Esophagus muscularis mucosa (tissue), 4 donors: ENCODE measurements around the gene MAPK8. TPM values are rescaled to one million over a fixed set of nuclear protein-coding genes. Genes with fewer than 3 reads are reported as not detected.

Experiments
- DNase-seq: peaks from one replicate; pipeline ENCODE4 v3.0.0-alpha.2; 2017; ENCODE audit errors: extremely low spot score
- H3K27ac ChIP-seq, 4 donors: fragments of 200-600 bp; sonication (generic); replicated peaks in 1 of 4; 1 replicate in 3 of 4; 2 replicates in 1 of 4; pipeline ENCODE4 v1.5.1; 2016 to 2019; ENCODE audit warnings: mild to moderate bottlenecking in 1 of 4
- H3K27me3 ChIP-seq, 4 donors: fragments of 200-600 bp; sonication (generic); one replicate each; pipeline versions ENCODE4 v1.5.1 to v1.6.0; 2016 to 2019
- H3K36me3 ChIP-seq, 4 donors: fragments of 200-600 bp; sonication (generic); one replicate each; pipeline ENCODE4 v1.5.1; 2016 to 2019
- H3K4me1 ChIP-seq, 4 donors: fragments of 200-600 bp; sonication (generic); one replicate each; pipeline ENCODE4 v1.5.1; 2016 to 2019
- H3K4me3 ChIP-seq, 4 donors: fragments of 200-600 bp; sonication (generic); 1 replicate in 2 of 4; 2 replicates in 2 of 4; pipeline ENCODE4 v1.5.1; 2016 to 2019; ENCODE audit warnings: mild to moderate bottlenecking in 4 of 4, moderate library complexity in 1 of 4
- H3K9me3 ChIP-seq, 4 donors: fragments of 200-600 bp; sonication (generic); 1 replicate in 3 of 4; 2 replicates in 1 of 4; pipeline ENCODE4 v1.5.1; 2016 to 2019
- EP300 ChIP-seq: sonication (generic); formaldehyde crosslinking; IDR thresholded peaks from one replicate; pipeline ENCODE4 v1.6.1; 2017; ENCODE audit warnings: antibody characterized with exemption
- POLR2A ChIP-seq: fragments of 450-650 bp; IDR thresholded peaks from one replicate; pipeline ENCODE4 v1.6.1; 2017; ENCODE audit warnings: antibody characterized with exemption, moderate library complexity, mild to moderate bottlenecking, low read depth
- POLR2AphosphoS5 ChIP-seq, 2 donors: sonication (generic); formaldehyde crosslinking; IDR thresholded peaks; one replicate each; pipeline ENCODE4 v1.6.1; 2017; ENCODE audit warnings: antibody characterized with exemption in 2 of 2
- WGBS: methylation state at CpG from one replicate; pipeline ENCODE4 v1.1.5; 2018; 5-methylcytosine and 5-hydroxymethylcytosine counted together
- intact Hi-C: fragments of 100-400 bp; cut with DNase I; formaldehyde crosslinking; loops from one replicate; pipeline ENCODE4 v1.15.1; 2023
- total RNA-seq, 4 donors: library from RNA; depleted of rRNA; stranded (reverse); fragments of >200 nt; gene quantifications; one replicate each; pipeline versions ENCODE4 v1.1.0 to v1.2.1, GENCODE V29; 2016
- TF ChIP-seq, protein P1 (sequence below), 3 experiments: fragments of 200-600 bp in 2 of 3; fragments of 450-650 bp in 1 of 3; sonication (generic) in 2 of 3; IDR thresholded peaks; one replicate each; pipeline ENCODE4 v1.5.1; 2017 to 2019; ENCODE audit warnings: antibody characterized with exemption in 3 of 3, mild to moderate bottlenecking in 2 of 3, moderate library complexity in 1 of 3

The MAPK8 gene
- total RNA-seq, 4 donors from 2014 or later, result 26.8 to 50.0 (median 33.1) TPM

DNA sequence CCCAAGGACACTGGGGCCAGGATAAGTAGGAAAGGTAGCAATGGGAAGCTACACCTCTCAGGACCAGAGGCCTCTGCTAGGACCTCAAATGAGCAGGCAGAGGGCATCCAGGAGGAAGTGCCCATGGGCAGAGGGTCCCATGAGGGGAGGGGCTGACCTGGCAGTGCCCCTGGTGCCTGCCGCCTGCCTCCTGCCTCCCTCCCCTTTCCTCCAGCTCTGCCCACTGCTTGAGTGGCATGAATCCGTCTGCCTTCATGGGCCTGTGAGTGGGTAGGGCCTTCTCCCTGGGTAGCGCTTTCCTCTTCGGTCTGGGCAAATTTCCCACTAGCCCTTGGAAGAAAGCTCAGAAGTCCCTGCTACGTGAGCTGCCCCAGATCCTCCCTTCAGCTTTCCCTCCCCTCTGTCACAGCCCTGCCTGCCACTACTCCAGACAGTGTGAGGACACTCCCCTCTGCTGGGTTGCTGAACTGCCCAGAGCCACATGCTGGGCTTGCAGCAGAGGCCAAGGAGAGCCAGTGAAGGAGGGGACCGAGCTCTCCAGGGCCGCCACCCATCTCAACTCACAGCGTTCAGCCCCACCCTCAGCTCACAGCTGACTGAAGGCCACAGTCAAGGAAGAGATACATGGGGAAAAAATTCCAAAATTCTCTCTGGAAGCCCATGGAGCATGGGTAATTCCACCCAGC lies 157.0 kb downstream of the MAPK8 start:
- DNase-seq, result no peak
- Histone ChIP-seq H3K36me3 (no peaks in the 10 kb centered on the region), H3K27ac (no peak overlapping the region), H3K4me3 (no peak overlapping the region), H3K9me3 (no peaks in the 10 kb centered on the region), H3K27me3 (peaks cover 0 to 30% (median 0%) of the 10 kb centered on the region in 4 donors), H3K4me1 (peaks cover 11 to 22% (median 21%) of the 10 kb centered on the region in 4 donors)
- intact Hi-C loops, result no loop called here
- WGBS, result 48% methylated on average over 7 of the region's 8 CpGs
- TF ChIP-seq, protein P1, sequence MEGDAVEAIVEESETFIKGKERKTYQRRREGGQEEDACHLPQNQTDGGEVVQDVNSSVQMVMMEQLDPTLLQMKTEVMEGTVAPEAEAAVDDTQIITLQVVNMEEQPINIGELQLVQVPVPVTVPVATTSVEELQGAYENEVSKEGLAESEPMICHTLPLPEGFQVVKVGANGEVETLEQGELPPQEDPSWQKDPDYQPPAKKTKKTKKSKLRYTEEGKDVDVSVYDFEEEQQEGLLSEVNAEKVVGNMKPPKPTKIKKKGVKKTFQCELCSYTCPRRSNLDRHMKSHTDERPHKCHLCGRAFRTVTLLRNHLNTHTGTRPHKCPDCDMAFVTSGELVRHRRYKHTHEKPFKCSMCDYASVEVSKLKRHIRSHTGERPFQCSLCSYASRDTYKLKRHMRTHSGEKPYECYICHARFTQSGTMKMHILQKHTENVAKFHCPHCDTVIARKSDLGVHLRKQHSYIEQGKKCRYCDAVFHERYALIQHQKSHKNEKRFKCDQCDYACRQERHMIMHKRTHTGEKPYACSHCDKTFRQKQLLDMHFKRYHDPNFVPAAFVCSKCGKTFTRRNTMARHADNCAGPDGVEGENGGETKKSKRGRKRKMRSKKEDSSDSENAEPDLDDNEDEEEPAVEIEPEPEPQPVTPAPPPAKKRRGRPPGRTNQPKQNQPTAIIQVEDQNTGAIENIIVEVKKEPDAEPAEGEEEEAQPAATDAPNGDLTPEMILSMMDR (IDR thresholded peaks at IDR 0.05), result no peak
- TF ChIP-seq EP300 (no peak), POLR2AphosphoS5 (IDR thresholded peaks at IDR 0.05) (no peak), POLR2A (no peak)

DNA sequence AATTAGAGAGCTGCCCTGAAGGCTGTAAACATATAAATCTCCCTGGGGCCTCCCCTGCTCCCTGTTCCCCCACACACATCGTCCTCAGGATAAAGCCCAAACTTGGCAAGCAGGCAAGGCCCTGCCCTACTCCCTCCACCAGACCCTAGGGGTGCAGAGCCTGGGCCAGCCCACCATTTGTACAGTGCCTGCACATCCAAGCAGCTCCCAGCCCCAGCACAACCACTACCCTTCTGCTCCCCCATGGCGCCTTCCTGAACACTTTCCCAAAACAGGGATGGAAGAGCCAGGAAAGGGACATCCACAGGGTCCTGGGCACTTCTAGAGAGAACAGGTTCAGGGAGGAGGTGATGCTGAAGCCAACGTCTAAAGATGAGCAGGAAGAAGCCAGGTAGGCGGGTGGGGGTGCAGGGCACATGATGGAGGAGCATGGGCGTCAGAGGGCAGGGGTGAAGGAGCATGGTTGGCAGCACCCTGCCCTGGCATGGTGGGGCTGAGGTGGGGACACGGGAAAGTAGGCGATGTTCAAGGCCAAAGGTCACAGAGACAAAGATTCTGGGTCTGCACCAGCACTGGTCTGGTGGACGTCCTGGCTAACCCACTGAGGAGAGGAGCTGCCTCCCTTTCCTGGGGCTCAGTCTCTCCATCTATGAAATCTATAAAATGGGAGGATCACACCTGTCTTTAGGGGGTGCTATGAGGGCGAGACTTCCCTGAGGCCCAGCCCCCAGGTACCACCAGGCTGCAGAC lies 157.8 kb downstream of the MAPK8 start:
- intact Hi-C loops, result no loop called here
- DNase-seq, result no peak
- Histone ChIP-seq H3K4me3 (no peak overlapping the region), H3K9me3 (no peaks in the 10 kb centered on the region), H3K4me1 (peaks cover 11 to 22% (median 21%) of the 10 kb centered on the region in 4 donors), H3K27me3 (peaks cover 0 to 31% (median 0%) of the 10 kb centered on the region in 4 donors), H3K36me3 (no peaks in the 10 kb centered on the region), H3K27ac (no peak overlapping the region)
- TF ChIP-seq POLR2AphosphoS5 (IDR thresholded peaks at IDR 0.05) (no peak), EP300 (no peak), POLR2A (no peak)
- TF ChIP-seq, protein P1 (IDR thresholded peaks at IDR 0.05), result no peak
- 88% methylated on average over 9 of the region's 9 CpGs for WGBS

DNA sequence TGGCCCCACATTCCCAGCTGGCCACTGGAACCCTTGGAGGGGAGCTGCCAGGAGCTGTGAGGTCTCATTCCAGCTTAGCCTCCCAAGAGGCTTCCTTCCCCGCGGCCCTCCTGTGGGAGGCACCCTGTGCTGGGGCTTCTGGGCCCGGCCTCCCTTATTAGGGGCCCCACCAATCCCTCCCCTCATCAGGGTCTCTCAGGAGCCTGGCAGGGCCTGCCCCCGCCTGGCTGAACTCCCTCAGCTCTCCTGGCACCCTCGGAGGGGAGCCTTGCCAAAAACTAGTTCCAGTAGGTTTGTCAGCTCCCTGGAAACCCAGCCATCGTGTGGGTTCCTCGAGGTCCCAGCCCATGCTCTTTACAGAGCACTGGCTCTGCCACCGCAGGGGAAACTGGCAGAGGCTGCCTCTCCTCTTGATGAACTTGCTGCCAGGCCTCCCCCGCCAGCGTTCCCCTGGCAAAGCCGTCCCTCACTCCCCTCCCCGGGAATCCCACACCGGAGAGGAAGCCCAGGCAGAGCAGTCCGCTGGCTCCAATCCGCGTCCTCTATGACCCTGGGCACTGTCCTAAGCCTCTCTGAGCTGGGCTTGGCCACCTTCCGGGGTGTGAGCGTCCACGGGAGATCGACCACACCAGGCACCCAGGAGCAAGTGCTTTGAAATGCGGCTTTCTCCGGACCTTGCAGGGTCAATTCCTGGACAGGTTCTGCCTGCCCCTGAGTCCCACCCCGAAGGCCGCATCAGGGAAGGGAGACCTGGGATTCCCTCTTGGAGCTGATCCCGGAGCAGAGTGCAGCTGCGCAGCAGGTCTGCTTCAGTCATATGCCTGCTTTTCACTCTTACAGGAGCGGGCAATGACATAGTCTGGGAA lies 158.6 kb downstream of the MAPK8 start:
- no peaks in the 10 kb centered on the region for H3K9me3 ChIP-seq
- intact Hi-C loops, result no loop called here
- 83% methylated on average over 9 of the region's 27 CpGs for WGBS
- H3K4me3 ChIP-seq, result no peak overlapping the region
- peaks cover 11 to 22% (median 21%) of the 10 kb centered on the region in 4 donors for H3K4me1 ChIP-seq
- H3K27ac ChIP-seq, result no peak overlapping the region
- no peak for DNase-seq
- no peak for TF ChIP-seq POLR2A
- no peak for TF ChIP-seq EP300
- TF ChIP-seq, protein P1 (IDR thresholded peaks at IDR 0.05), result no peak
- no peak for TF ChIP-seq POLR2AphosphoS5 (IDR thresholded peaks at IDR 0.05)
- peaks cover 0 to 36% (median 0%) of the 10 kb centered on the region in 4 donors for H3K27me3 ChIP-seq
- H3K36me3 ChIP-seq, result no peaks in the 10 kb centered on the region

DNA sequence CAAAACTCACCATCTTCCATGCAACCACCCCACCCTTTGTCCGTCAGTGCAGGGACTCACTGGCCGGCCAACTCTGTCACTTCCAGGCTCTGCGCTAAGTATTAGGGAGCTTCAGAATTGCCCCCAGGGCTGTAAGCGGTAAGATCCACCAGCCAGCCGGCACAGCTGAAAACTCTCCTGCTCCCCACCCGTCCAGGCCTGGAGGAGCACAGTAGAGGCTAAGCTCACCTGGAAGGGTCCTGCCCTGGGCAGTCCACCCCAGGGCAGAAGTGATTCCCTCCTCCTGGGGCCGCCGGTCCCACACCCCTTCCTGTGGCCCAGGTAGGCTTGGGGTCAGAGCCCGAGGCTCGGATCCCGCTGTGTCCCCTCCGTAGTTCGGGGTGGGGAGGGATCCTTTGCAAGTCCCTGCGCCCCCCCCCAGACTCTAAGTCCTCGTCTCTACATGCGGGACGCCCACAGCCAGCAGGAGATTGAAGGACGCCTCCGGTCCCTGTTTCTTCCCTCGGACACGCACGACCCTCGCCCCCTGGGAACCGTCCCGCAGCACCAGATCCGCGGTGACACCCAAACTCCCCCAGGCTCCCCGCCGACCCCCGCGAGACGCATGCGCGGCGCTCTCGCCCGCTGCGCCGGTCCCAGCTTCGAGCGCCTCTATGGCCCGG lies 159.5 kb downstream of the MAPK8 start:
- no peak for DNase-seq
- TF ChIP-seq EP300 (no peak), POLR2A (no peak), POLR2AphosphoS5 (IDR thresholded peaks at IDR 0.05) (no peak)
- TF ChIP-seq, protein P1 (IDR thresholded peaks at IDR 0.05), result no peak
- Histone ChIP-seq H3K4me3 (peak overlapping the region; percentile 20 to 43 (median 32)), H3K27me3 (peaks cover 0 to 36% (median 0%) of the 10 kb centered on the region in 4 donors), H3K36me3 (no peaks in the 10 kb centered on the region), H3K4me1 (peaks cover 11 to 22% (median 21%) of the 10 kb centered on the region in 4 donors), H3K9me3 (no peaks in the 10 kb centered on the region), H3K27ac (no peak overlapping the region)
- 57% methylated on average over 36 of the region's 42 CpGs for WGBS
- intact Hi-C loops, result no loop called here
